Body of pancreas (tissue), 4 donors: ENCODE measurements around the gene TC2N.

ENCODE experiments used
- POLR2A ChIP-seq, 3 donors: fragments of 450-650 bp; IDR thresholded peaks; one replicate each; pipeline ENCODE4 v1.6.1; 2016; ENCODE audit warnings: antibody characterized with exemption in 3 of 3, mild to moderate bottlenecking in 2 of 3
- TF ChIP-seq, protein P1 (sequence below), 7 experiments: fragments of 450-650 bp in 4 of 7; fragments of 200-600 bp in 3 of 7; sonication (generic) in 3 of 7; IDR thresholded peaks; one replicate each; pipeline ENCODE4 v1.5.1; 2016 to 2019; ENCODE audit warnings: antibody characterized with exemption in 7 of 7

DNA sequence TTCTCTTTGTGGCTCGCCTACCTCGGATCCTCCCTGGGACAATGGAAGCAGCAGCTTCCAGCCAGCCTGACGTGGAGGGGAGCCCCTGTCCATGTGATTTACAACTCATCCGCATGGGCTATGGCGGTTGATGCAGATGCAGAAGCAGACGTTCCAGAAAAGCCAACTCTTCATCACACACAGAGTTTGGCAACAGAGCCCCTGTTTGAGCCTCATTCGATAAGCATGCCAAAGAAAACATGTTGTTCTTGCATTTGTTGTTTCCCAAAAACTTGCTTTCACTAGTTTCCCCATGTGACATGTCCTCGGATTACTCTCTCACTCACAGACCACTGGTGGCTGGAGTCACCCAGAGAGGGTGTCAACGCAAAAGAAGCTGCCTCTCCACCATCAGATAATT is 16.4 kb upstream of the TC2N start:
- TF ChIP-seq, protein P1, sequence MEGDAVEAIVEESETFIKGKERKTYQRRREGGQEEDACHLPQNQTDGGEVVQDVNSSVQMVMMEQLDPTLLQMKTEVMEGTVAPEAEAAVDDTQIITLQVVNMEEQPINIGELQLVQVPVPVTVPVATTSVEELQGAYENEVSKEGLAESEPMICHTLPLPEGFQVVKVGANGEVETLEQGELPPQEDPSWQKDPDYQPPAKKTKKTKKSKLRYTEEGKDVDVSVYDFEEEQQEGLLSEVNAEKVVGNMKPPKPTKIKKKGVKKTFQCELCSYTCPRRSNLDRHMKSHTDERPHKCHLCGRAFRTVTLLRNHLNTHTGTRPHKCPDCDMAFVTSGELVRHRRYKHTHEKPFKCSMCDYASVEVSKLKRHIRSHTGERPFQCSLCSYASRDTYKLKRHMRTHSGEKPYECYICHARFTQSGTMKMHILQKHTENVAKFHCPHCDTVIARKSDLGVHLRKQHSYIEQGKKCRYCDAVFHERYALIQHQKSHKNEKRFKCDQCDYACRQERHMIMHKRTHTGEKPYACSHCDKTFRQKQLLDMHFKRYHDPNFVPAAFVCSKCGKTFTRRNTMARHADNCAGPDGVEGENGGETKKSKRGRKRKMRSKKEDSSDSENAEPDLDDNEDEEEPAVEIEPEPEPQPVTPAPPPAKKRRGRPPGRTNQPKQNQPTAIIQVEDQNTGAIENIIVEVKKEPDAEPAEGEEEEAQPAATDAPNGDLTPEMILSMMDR (IDR thresholded peaks at IDR 0.05) = no peak
- no peak for TF ChIP-seq POLR2A (IDR thresholded peaks at IDR 0.05)
